Astrocyte (in vitro differentiated cells and primary cell): ENCODE results near the gene TENM4.

ENCODE experiments used
- CTCF ChIP-seq: IDR thresholded peaks from 2 replicates; pipeline ENCODE4 v1.5.1; 2011; ENCODE audit warnings: low read depth, mild to moderate bottlenecking, inconsistent platforms, low read length, moderate library complexity; ENCODE audit not compliant: insufficient read depth
- EZH2 ChIP-seq: IDR thresholded peaks from 2 replicates; pipeline ENCODE4 v1.6.1; 2012; ENCODE audit warnings: mild to moderate bottlenecking, low read length, inconsistent platforms; ENCODE audit not compliant: insufficient read depth

DNA sequence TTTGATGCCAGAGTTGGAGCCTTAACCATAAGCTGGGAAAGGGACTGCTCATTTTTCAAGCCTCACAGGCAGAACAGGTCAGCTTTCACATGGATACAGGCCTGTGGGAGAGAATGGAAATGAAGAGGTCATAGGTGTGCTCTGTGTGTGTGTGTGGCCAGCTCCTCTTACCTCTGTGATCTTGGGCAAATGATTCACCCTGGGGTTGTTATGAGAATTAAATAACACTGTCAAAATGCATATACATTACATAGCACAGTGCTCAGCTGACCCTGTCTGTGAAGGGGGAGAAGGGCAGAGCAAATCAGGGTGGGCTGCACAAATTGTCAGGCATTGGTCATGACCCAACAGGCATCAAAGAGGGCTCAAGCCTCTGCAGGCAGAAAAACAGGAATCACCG is 372.5 kb downstream of the TENM4 start:
- TF ChIP-seq CTCF (no peak), EZH2 (no peak)
